HL-60/S4 (cell line): Measurements from ENCODE around the gene KLK6.

ENCODE experiments used
- in situ Hi-C: fragments of 300-500 bp; cut with MboI; formaldehyde crosslinking; loops from 2 replicates; pipeline ENCODE4 v1.14.3; 2022; ENCODE audit warnings: low sequenced_read_pairs

KLK6 gene

DNA sequence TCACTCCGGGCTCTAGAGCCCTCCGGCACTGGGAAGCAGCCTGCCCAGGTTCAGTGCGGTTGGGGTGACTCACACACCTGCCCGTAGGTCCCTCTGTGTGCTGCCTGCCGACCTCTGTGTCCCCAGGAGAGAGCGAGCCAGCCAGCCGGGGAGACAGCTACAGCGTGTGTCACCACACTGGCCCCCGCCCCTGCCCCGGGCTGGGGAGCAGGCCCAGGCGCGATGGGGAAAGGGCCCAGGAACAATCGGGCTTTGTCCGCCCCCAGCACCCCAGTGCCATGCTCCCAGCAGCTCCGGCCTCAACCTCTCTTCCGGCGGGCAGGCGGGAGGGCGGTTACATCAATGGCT, at the start of gene KLK6:
KLK6 (minus strand) TSS at position 179 of the 348 bp plus-strand sequence. CDS start 1,487 bp downstream, outside the sequence.
- in situ Hi-C loops = no loop called here

DNA sequence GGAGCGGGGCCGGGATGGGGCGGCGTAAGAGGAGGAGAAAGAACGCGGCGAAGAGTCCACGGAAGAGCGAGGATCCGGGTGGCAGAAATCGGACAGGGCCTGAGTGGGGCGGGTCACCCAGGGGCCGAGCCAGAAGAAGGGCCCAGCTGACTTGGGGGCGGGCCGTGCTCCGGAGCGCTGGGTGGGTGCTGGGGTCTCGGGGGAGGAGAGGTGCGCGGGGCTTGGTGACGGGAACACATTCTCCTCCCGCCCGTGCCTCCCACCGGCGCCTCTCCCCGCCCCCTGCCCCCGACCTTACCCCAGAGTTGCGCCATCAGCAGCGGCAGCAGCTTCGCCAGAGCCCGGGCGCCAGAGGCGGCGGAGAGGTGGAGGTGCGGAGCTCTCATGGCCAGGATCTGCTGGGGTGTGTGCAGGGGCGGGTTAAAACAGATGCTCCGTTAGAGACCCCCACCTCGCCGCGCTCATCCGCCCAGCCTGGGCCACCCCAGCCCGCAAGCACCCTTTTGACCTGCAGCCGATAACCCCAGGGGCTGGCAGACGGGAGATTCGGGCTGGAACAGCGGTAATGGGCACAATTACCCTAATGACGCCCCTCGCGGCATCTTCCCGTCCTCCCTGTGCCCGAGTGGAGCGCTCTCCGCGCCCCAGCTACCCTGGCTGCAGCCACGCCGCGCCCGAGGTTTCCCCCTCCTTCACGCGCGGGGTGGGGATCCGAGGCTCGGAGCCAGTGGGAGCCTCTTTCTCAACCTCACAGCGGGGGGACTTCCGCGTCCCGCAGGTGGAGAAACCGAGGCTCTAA, 49.6 kb upstream of the KLK6 start:
- in situ Hi-C loops = no loop called here

- in situ Hi-C loops = no loop called here
These were observed 47.6 kb upstream of the KLK6 start for GRCh38 chr19:51016798-51017683.

- in situ Hi-C loops = no loop called here
These were observed 46.4 kb upstream of the KLK6 start for GRCh38 chr19:51015691-51016267.

GRCh38 chr19:51014242-51014641, 44.9 kb upstream of the KLK6 start:
- in situ Hi-C loops = no loop called here

GRCh38 chr19:51012661-51013190, 43.3 kb upstream of the KLK6 start:
- in situ Hi-C loops = no loop called here

DNA sequence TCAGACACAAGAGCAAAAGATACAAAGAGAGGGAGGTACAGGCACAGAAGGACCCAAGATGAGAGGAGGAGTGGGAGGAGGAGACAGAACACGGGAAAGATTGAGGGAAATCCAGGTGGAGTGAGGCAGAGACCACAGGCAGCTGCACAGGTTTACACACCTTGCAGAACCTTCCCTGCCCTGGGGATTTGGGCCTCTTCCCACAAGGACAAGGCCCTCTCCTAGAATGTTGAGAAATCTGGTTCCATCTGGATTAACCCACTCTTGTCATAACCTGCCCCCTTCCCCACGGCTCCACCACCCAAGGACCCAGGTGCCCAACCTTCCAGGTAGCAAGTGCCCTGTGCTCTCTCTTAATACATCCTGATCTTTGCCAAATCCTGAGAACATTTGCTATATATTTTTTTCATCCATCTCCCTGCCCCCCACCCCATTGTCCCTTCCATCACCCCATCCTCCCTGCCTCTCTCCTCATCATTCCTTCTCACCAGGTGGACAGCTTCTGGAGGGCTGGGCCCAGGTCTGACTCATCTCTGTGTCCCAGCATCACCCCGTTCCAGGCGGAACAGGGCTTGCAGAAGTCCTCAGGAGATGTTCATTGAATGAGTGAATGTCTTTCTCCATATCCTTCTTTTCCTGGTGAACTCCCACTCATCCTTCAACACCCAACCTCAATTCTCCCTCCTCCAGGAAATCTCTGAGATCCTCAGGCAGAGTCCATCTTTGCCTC, 40.8 kb upstream of the KLK6 start:
- in situ Hi-C loops = no loop called here

GRCh38 chr19:51009061-51009891, 39.9 kb upstream of the KLK6 start:
- in situ Hi-C loops = no loop called here

GRCh38 chr19:51007488-51007887, 38.1 kb upstream of the KLK6 start:
- in situ Hi-C loops = no loop called here

DNA sequence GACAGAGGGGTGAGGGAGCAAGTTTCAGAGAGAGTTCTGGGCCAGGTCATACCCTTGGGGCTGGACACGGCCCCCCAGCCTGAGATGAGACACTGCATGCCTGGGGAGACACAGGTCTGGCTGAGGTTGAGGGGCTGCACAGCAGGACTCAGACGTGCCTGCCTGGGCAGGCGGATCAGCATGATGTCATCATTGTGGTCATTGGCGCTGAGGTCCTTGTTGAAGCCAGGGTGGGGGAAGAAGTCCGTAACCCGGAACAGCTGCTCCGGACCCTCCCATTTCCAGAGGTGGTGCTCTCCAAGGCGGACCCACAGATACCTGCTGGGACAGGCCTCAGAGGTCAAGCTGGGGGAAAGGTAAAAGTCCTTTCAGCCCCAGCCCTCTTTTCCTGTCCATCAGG, 37.0 kb upstream of the KLK6 start:
- in situ Hi-C loops = no loop called here

DNA sequence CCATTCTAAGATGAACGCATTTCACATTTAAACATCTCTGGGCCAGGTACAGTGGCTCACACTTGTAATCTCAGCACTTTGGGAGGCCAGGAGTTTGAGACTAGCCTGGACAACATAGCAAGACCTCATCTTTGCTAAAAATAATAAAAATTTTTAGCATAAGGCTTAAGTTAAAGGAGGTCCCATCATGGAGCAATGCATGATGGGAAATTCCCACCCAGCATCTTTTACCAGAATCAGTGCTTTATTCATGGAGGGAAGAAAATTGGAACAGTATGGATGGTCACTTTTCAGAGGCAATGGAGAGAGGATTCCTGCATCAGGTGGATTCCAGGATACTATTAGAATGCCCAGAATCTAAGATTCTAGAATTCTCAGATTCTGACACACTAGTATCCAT, 35.9 kb upstream of the KLK6 start:
- in situ Hi-C loops = no loop called here

- in situ Hi-C loops = no loop called here
These were observed 33.9 kb upstream of the KLK6 start for GRCh38 chr19:51003316-51003715.

GRCh38 chr19:51002542-51003311, 33.3 kb upstream of the KLK6 start:
- in situ Hi-C loops = no loop called here

DNA sequence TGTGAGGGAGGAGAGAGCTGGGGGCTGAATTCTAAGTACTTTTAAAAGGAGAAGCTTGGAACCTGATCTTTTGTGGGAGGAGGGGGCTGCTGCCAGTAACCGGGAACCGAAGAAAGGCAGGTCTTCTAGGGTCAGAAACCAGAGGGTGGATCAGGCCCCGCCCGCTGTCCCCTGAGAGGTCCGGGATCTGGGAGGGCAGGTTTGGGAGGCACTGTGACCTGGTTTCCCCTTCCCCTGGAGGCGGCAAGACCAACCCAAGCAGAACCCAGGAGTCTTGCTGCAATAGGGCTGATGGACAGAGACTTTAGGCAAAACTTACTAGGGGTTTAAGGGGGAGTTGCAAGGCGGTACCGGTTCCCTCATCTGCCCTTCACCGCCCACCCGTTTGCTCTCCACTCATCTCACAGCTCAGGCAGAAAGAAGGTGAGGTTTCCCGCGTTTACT, 32.7 kb upstream of the KLK6 start:
- in situ Hi-C loops = no loop called here

GRCh38 chr19:51001515-51001914, 32.1 kb upstream of the KLK6 start, which contains the start of gene KLK8:
KLK8 (minus strand) TSS chr19:51001604; CDS start chr19:51001167, 437 bp downstream.
- in situ Hi-C loops = no loop called here

DNA sequence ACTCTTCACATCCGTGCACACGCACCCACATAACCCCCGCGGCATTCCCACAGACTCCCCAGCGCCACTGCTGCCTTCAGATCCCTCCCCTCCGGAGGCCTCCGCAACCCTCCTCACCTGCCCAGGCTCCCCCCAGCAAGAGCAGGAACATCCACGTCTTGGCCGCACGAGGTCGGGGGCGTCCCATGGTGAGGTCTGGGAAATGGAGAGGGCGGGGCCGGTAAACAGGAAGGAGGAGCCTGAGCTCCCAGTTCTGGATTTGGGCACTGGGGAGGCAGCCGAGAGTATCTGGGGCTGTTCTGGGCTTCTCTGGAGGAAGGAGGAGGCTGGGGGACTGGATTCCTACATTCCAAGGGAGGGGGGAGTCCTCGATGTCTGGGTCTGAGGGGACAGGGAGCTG, 31.6 kb upstream of the KLK6 start:
- in situ Hi-C loops = no loop called here

DNA sequence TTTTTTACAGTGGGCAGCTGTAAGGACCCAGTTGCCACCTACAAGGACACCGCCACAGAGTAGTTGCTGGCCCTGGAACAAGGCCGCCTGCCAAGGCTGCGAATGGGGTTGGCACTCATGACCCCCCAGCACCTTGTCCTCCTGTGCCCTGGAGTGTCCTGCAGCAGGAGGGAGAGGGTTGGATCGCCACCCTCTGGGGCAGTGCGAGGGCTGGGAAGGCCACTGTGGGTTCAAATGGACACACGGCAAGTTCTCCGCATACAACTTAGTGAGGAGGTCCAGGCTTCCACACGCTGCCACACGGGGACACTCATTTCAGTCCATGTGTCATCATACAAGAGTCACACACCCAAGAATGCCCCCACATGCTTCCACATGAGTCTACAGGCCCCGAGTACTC, 31.0 kb upstream of the KLK6 start:
- in situ Hi-C loops = no loop called here

- in situ Hi-C loops = no loop called here
These were observed 29.3 kb upstream of the KLK6 start for GRCh38 chr19:50998686-50999085.

- in situ Hi-C loops = no loop called here
These were observed 28.7 kb upstream of the KLK6 start for GRCh38 chr19:50998061-50998460.
